Body of pancreas (tissue), 4 donors: ENCODE measurements around the gene SPATA18. TPM values are rescaled to one million over a fixed set of nuclear protein-coding genes. Genes with fewer than 3 reads are reported as not detected.
"Not testable (repeated sequence)": the region's sequence is repeated elsewhere in the genome, so short reads cannot be mapped to it uniquely, and the experiment has no call there.

Experiments used
- ATAC-seq: fragments of 150-250 bp; one replicate; pipeline ENCODE4 v1.9.1; 2016
- DNase-seq, 4 donors: peaks; one replicate each; pipeline ENCODE4 v3.0.0-alpha.2; 2019
- H3K27ac ChIP-seq, 4 donors: fragments of 200-600 bp; sonication (generic); 1 replicate in 3 of 4; 2 replicates in 1 of 4; pipeline versions ENCODE4 v1.5.1 to v1.6.1; 2016 to 2019; ENCODE audit warnings: mild to moderate bottlenecking in 1 of 4, mixed read lengths in 1 of 4, moderate library complexity in 1 of 4
- H3K27me3 ChIP-seq, 2 donors: fragments of 200-600 bp; sonication (generic); one replicate each; pipeline ENCODE4 v1.6.0; 2016; ENCODE audit warnings: mild to moderate bottlenecking in 1 of 2
- H3K36me3 ChIP-seq, 2 donors: fragments of 200-600 bp; sonication (generic); replicated peaks in 1 of 2; 2 replicates each; pipeline ENCODE4 v1.5.1; 2016; ENCODE audit warnings: low read depth in 2 of 2; ENCODE audit not compliant: insufficient read depth in 1 of 2
- H3K4me1 ChIP-seq: fragments of 200-600 bp; sonication (generic); one replicate; pipeline ENCODE4 v1.6.0; 2016
- H3K4me3 ChIP-seq, 2 donors: fragments of 200-600 bp; sonication (generic); 1 replicate in 1 of 2; 2 replicates in 1 of 2; pipeline ENCODE4 v1.5.1; 2016 to 2019
- H3K9me3 ChIP-seq, 3 donors: fragments of 200-600 bp; sonication (generic); 1 replicate in 2 of 3; 2 replicates in 1 of 3; pipeline ENCODE4 v1.5.1; 2016
- CTCF ChIP-seq, 7 experiments: fragments of 450-650 bp in 4 of 7; fragments of 200-600 bp in 3 of 7; sonication (generic) in 3 of 7; IDR thresholded peaks; one replicate each; pipeline ENCODE4 v1.5.1; 2016 to 2019; ENCODE audit warnings: antibody characterized with exemption in 7 of 7
- POLR2A ChIP-seq, 3 donors: fragments of 450-650 bp; IDR thresholded peaks; one replicate each; pipeline ENCODE4 v1.6.1; 2016; ENCODE audit warnings: antibody characterized with exemption in 3 of 3, mild to moderate bottlenecking in 2 of 3
- WGBS, 2 donors: methylation state at CpG; one replicate each; pipeline ENCODE4 v1.1.5; 2017; 5-methylcytosine and 5-hydroxymethylcytosine counted together
- intact Hi-C: fragments of 100-400 bp; cut with DNase I; formaldehyde crosslinking; loops from one replicate; pipeline ENCODE4 v1.15.1; 2023
- total RNA-seq, 2 donors: library from RNA; depleted of rRNA; stranded (reverse); fragments of >200 nt; gene quantifications; one replicate each; pipeline ENCODE4 v1.1.0, GENCODE V29; 2016

SPATA18 gene
- total RNA-seq, 2 donors from 2014 or later, result 4.0 to 8.0 TPM

- ATAC-seq (no peak), DNase-seq (no peak)
- WGBS, 2 donors, result 72 to 78% methylated on average over 2 of the region's 2 CpGs
- no peak overlapping the region for H3K4me3 ChIP-seq
- TF ChIP-seq POLR2A (IDR thresholded peaks at IDR 0.05) (no peak), CTCF (IDR thresholded peaks at IDR 0.05) (no peak)
- no peaks in the 10 kb centered on the region for H3K9me3 ChIP-seq
- no peaks in the 10 kb centered on the region for H3K4me1 ChIP-seq
- H3K27me3 ChIP-seq, result no peaks in the 10 kb centered on the region
- intact Hi-C loops, result no loop called here
- H3K36me3 ChIP-seq, result no peaks in the 10 kb centered on the region
- H3K27ac ChIP-seq, result no peak overlapping the region
These were observed 65.5 kb downstream of the SPATA18 start for GRCh38 chr4:52116641-52117040.

DNA sequence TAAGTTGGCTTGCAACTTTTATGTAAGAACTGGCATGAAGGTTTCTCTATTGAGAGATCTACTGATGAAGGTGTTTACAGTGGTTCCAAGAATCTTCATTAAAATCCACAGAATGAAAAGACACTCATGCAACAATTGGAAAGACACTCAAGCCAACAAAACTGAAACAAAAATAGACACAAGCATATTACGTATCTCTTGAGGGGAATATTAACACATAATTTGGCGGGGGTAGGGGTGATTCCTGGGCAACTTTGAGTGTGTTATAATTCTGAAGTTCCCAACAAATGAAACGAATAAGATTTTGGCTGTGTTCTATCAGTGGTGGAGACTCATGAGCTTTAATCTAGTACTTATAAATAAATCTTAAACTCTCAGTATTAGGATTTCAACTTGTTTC lies 75.1 kb downstream of the SPATA18 start:
- intact Hi-C loops, result no loop called here
- Histone ChIP-seq H3K36me3 (no peaks in the 10 kb centered on the region), H3K27me3 (no peaks in the 10 kb centered on the region), H3K4me1 (no peaks in the 10 kb centered on the region), H3K9me3 (peaks cover 0 to 4% (median 0%) of the 10 kb centered on the region in 3 donors), H3K27ac (no peak overlapping the region), H3K4me3 (no peak overlapping the region)
- WGBS, 2 donors, result 49 to 65% methylated on average over 3 of the region's 3 CpGs
- no peak for ATAC-seq
- DNase-seq, result no peak
- TF ChIP-seq POLR2A (IDR thresholded peaks at IDR 0.05) (no peak), CTCF (IDR thresholded peaks at IDR 0.05) (no peak)

- Histone ChIP-seq H3K4me1 (no peaks in the 10 kb centered on the region), H3K9me3 (peaks cover 0 to 4% (median 0%) of the 10 kb centered on the region in 3 donors), H3K27me3 (no peaks in the 10 kb centered on the region), H3K27ac (no peak overlapping the region), H3K36me3 (no peaks in the 10 kb centered on the region), H3K4me3 (no peak overlapping the region)
- TF ChIP-seq CTCF (IDR thresholded peaks at IDR 0.05), result no peak
- TF ChIP-seq POLR2A (IDR thresholded peaks at IDR 0.05), result no peak
- intact Hi-C loops, result no loop called here
- no peak for DNase-seq
- no peak for ATAC-seq
- 70 to 72% methylated on average over 5 of the region's 5 CpGs for WGBS, 2 donors
These were observed 75.9 kb downstream of the SPATA18 start for GRCh38 chr4:52126966-52127365.

DNA sequence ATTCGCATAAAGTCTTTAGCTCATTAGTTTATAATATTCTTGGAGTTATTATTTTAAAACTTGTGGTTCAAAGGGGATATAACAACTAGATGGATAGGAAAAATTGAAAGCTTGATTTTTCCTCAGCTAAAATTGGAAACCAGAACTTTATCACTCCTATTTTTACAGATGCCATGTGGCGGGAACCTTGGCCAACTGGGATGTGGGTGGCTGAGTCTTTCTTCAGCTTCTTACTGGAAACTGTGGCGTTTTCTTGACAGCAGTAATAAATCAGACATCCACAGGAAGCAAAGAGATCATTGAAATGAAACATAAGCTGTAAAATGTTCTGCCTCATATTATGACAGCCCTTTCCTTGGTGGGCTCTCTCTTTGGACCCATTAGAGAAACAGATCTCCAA lies 84.1 kb downstream of the SPATA18 start:
- 61% methylated on average over 3 of the region's 3 CpGs for WGBS, 2 donors
- Histone ChIP-seq H3K27ac (no peak overlapping the region), H3K4me3 (no peak overlapping the region), H3K9me3 (no peaks in the 10 kb centered on the region), H3K27me3 (no peaks in the 10 kb centered on the region), H3K4me1 (no peaks in the 10 kb centered on the region), H3K36me3 (no peaks in the 10 kb centered on the region)
- no peak for DNase-seq
- no peak for TF ChIP-seq CTCF (IDR thresholded peaks at IDR 0.05)
- no peak for TF ChIP-seq POLR2A (IDR thresholded peaks at IDR 0.05)
- intact Hi-C loops, result no loop called here
- no peak for ATAC-seq

- H3K27ac ChIP-seq, H3K27me3 ChIP-seq, intact Hi-C loops, H3K9me3 ChIP-seq, H3K4me1 ChIP-seq, DNase-seq, H3K36me3 ChIP-seq, ATAC-seq, H3K4me3 ChIP-seq: not testable (repeated sequence)
- 4 to 7% methylated on average over 1 of the region's 1 CpG for WGBS, 2 donors
These were observed 86.0 kb downstream of the SPATA18 start for GRCh38 chr4:52137152-52137551.
